ENCODE measurements around the gene AUTS2.

The AUTS2 gene

GRCh38 chr7:69598081-69598486, at the start of gene AUTS2:
Gene AUTS2 (plus strand): TSS chr7:69598475. CDS start chr7:69599654, 1,179 bp downstream.
- DNase-seq = peak; percentile 69 to 97

- DNase-seq = peak in 1 of 2 experiments; percentile 26
Observed at GRCh38 chr7:69550991-69551390, 47.3 kb upstream of the AUTS2 start.

GRCh38 chr7:69553190-69553589, 45.1 kb upstream of the AUTS2 start:
- no peak for DNase-seq

- no peak for DNase-seq
Observed at GRCh38 chr7:69561266-69561960, 36.9 kb upstream of the AUTS2 start.

- DNase-seq = peak; percentile 55 to 81
Observed at GRCh38 chr7:69564454-69565417, 33.5 kb upstream of the AUTS2 start.

- DNase-seq = no peak
Observed at GRCh38 chr7:69567800-69568199, 30.5 kb upstream of the AUTS2 start.

- no peak for DNase-seq
Observed at GRCh38 chr7:69568266-69568665, 30.0 kb upstream of the AUTS2 start.

- peak; percentile 11 to 58 for DNase-seq
Observed at GRCh38 chr7:69575651-69576050, 22.6 kb upstream of the AUTS2 start.

- no peak for DNase-seq
Observed at GRCh38 chr7:69577221-69577620, 21.1 kb upstream of the AUTS2 start.

GRCh38 chr7:69585169-69585568, 13.1 kb upstream of the AUTS2 start:
- DNase-seq = no peak

GRCh38 chr7:69586321-69586720, 12.0 kb upstream of the AUTS2 start:
- no peak for DNase-seq

GRCh38 chr7:69588773-69589172, 9.5 kb upstream of the AUTS2 start:
- DNase-seq = no peak

- no peak for DNase-seq
Observed at GRCh38 chr7:69591805-69592204, 6.5 kb upstream of the AUTS2 start.

- no peak for DNase-seq
Observed at GRCh38 chr7:69593511-69593910, 4.8 kb upstream of the AUTS2 start.

- DNase-seq = no peak
Observed at GRCh38 chr7:69595415-69595814, 2.9 kb upstream of the AUTS2 start.

GRCh38 chr7:69596056-69596455, 2.2 kb upstream of the AUTS2 start:
- DNase-seq = no peak

- DNase-seq = peak in 1 of 2 experiments; percentile 56
Observed at GRCh38 chr7:69596723-69597277, 1.5 kb upstream of the AUTS2 start.

GRCh38 chr7:69597278-69598076, 798 bp upstream of the AUTS2 start:
- peak; percentile 30 to 78 for DNase-seq

- DNase-seq = no peak
Observed at GRCh38 chr7:69598487-69599285, 411 bp downstream of the AUTS2 start.

GRCh38 chr7:69599286-69599954, 1.1 kb downstream of the AUTS2 start:
- peak in 1 of 2 experiments; percentile 61 for DNase-seq

Data from NCI-H526 (cell line).